Choroid plexus epithelial cell (primary cell): ENCODE results near the gene FRMD4A.

Experiments used
- DNase-seq: peaks from one replicate; pipeline ENCODE4 v3.0.0-alpha.2; 2010; ENCODE audit warnings: low read depth
- H3K4me3 ChIP-seq: 2 replicates; pipeline ENCODE4 v1.5.1; 2011; ENCODE audit warnings: low read depth, mild to moderate bottlenecking, control low read depth, low read length, moderate library complexity
- TF ChIP-seq, protein P1 (sequence below): conservative IDR thresholded peaks from 2 replicates; pipeline ENCODE4 v1.5.1; 2011; ENCODE audit warnings: low read depth, mild to moderate bottlenecking, control low read depth, inconsistent platforms, low read length, moderate library complexity

FRMD4A gene

DNA sequence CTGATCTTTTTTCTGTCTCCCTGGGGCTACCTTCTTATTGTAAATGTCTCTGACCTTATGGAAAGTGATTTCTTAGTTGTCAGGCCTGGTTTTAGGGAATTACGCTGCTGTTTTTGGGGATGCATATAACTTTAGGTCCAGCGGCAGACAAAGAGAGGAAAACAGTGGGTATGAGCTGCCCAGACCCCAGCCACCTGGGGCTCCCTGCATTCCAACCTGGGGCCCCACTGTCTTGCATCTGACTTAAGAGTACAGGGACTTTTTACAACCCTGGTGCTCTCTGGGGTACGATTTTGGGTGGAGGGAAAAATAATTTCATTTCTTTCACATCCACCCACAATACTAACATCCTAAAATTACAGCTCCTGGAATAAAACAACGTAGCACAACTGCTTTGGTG lies 624.5 kb downstream of the FRMD4A start:
- no peak for DNase-seq
- H3K4me3 ChIP-seq, result peak overlapping the region; percentile 57
- TF ChIP-seq, protein P1, sequence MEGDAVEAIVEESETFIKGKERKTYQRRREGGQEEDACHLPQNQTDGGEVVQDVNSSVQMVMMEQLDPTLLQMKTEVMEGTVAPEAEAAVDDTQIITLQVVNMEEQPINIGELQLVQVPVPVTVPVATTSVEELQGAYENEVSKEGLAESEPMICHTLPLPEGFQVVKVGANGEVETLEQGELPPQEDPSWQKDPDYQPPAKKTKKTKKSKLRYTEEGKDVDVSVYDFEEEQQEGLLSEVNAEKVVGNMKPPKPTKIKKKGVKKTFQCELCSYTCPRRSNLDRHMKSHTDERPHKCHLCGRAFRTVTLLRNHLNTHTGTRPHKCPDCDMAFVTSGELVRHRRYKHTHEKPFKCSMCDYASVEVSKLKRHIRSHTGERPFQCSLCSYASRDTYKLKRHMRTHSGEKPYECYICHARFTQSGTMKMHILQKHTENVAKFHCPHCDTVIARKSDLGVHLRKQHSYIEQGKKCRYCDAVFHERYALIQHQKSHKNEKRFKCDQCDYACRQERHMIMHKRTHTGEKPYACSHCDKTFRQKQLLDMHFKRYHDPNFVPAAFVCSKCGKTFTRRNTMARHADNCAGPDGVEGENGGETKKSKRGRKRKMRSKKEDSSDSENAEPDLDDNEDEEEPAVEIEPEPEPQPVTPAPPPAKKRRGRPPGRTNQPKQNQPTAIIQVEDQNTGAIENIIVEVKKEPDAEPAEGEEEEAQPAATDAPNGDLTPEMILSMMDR, result no peak

DNA sequence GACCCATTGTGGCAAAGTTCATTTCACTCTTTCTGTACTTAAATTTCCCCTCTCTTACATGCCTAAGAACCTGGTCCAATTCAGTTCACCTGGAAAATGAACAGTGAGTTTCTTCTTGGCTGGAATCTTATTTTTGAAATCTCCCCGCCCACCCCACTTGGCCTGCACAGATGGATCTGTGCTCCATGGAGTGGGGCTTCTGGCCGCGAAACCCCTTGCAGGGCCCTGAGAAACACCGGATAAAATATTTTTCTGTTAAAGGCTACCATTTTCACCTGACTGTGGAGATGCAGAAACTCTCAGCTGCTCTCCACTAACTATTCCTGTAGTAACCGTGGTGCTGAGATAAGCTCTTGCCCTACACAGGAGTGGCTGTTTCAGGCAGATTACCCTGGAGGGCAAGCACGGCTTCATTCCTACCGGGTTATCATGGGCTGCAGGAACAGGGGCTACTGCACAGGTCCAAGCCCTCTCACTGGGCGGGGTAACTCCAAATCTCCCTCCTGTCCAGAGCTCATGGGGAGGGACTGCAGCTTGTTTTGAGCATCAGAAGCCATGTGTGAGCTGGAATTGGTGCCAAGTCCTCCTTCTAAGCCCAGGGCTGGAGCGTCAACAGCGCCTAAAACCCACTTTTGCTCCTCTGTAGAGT lies 625.1 kb downstream of the FRMD4A start:
- no peak for DNase-seq
- TF ChIP-seq, protein P1, result no peak
- H3K4me3 ChIP-seq, result peak overlapping the region; percentile 57

DNA sequence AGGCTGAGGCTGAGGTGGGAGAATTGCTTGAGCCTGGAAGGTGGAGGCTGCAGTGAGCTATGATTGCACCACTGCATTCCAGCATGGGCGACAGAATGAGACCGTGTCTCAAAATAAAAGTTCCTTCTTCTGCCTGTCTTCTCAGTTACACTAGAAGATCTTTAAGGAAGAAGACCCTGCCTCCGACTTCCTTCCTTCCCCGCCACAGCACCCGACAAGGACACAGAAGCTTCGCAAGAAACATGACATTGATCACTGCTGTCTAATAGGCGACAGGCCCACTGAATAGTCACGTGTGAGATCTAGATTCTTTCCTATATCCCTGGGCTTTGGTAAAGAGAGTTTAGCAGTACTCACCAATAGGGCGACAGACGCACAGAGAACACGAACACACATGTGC lies 625.8 kb downstream of the FRMD4A start:
- no peak for DNase-seq
- H3K4me3 ChIP-seq, result peak overlapping the region; percentile 57
- TF ChIP-seq, protein P1, result no peak

DNA sequence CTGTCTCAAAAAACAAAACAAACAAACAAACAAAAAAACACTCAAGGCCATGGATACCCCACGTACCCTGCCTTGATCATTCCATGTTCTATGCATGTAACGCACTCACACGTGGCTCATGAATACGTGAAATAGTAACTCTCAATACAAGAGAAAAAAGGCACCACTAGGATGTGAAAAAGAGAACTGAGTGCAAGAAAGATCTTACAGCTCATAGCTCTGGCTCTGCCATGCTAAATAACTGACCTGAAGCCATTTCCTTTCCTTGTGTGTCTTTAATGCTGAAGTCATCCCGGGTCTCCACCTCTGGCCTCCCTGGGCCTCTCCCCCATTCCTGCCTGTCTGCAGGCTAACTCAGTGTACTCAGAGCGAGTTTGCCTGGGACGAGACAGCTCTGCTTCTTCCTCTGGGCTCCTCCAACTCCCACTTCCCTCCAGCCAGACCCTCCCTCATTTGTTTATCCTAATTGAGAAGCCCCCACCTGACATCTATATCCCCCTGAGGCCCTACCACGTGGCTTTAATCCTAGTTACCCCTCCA lies 626.7 kb downstream of the FRMD4A start:
- H3K4me3 ChIP-seq, result no peak overlapping the region
- DNase-seq, result no peak
- TF ChIP-seq, protein P1, result no peak

DNA sequence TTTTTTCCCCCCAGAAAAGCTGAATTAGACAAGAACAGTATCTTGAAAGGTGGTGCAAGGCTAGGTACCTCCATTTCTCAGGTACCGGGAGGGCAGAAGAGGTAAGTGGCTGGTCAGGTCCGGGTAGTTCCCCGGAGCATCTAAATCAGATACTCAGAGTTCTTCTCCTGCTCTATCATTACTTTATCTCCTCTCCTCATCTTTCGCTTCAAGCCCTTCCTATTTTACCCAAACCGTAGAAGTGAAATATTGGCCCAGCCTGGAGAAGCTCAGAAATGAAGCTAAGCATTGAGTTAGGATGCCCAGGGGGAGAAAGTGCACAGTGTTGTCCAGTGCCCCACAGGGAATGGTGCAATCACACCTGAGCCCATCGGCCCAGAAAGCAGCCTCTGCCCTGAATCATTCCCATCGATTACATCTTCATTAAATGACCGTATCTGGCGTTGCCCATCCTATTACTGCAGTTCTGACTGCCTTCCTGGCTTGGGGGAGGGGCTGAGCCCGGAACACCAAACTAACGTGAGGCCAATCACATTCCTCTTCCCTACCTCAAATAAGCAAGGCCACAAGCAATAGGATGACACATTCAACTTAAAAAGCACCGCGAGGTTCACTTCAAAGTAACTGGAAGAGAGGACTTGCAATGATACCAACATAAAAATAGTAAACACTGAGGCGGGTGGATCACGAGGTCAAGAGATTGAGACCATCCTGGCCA lies 627.5 kb downstream of the FRMD4A start:
- H3K4me3 ChIP-seq, result no peak overlapping the region
- DNase-seq, result no peak
- TF ChIP-seq, protein P1, result no peak

DNA sequence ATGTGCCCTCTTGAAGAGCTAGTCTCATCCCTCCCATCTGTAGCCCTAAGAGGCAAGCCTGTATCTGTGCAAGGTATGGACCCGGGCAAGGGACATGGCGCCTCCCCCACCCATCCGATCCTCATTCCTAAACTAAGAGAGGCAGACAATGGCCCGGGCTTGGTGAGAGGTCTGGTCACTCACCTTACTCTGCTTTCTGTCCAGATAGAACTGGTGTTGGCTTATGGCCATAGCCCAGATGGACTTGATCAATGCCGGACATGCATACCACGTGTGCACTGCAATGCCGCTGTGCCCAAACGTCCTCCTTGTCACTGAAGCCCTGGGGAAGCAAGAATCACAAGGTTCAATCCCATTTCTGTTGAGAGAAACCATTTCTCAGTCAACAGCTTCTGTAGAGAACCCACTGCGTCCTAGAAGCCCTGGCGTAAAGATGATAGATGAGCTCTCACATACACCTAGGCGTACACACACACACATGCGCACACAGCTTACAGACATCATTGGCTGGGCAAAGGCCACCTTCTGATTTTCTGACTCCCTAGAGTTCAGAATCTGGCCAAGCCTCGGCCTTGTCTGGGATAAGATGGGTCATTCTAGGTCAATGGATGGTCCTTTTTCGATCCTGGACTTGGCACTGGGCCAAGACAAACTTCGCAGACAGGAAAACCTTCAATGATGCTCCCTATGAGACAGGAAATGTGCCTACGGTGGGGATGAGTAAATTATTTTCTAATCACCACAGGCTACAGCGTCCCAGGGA lies 629.4 kb downstream of the FRMD4A start:
- TF ChIP-seq, protein P1, result no peak
- no peak overlapping the region for H3K4me3 ChIP-seq
- no peak for DNase-seq
